CD4-positive, CD25-positive, alpha-beta regulatory T cell (primary cell): ENCODE results near the gene LRRC28. TPM values are rescaled to one million over a fixed set of nuclear protein-coding genes. Genes with fewer than 3 reads are reported as not detected.

Source experiments
- ATAC-seq, 2 donors: fragments of 150-1000 bp; cut with Tn5 transposase; one replicate each; pipeline ENCODE4 v1.10.0; 2021; ENCODE audit warnings: low read depth in 2 of 2, moderate number of reproducible peaks in 2 of 2, moderate library complexity in 1 of 2
- DNase-seq, 3 donors: peaks; one replicate each; pipeline versions ENCODE4 v3.0.0 to v3.0.0-alpha.2; 2012 to 2022; ENCODE audit warnings: mixed read lengths in 1 of 3
- H3K27ac ChIP-seq: one replicate; pipeline ENCODE4 v1.7.0; 2013; ENCODE audit warnings: mild to moderate bottlenecking, low read length; ENCODE audit not compliant: insufficient read depth, poor library complexity, severe bottlenecking
- H3K27me3 ChIP-seq: one replicate; pipeline ENCODE4 v1.7.0; 2013; ENCODE audit warnings: low read length; ENCODE audit not compliant: control insufficient read depth, insufficient read depth
- H3K36me3 ChIP-seq: one replicate; pipeline ENCODE4 v1.7.0; 2013; ENCODE audit warnings: mild to moderate bottlenecking, low read length, moderate library complexity; ENCODE audit not compliant: control insufficient read depth, insufficient read depth
- H3K4me1 ChIP-seq: 2 replicates; pipeline ENCODE4 v1.7.0; 2013; ENCODE audit warnings: mild to moderate bottlenecking, low read length; ENCODE audit not compliant: insufficient read depth, control insufficient read depth, poor library complexity, severe bottlenecking
- H3K4me3 ChIP-seq: one replicate; pipeline ENCODE4 v1.7.0; 2013; ENCODE audit warnings: low read depth, mild to moderate bottlenecking, low read length, moderate library complexity
- H3K9me3 ChIP-seq, 2 experiments: 1 replicate in 1 of 2; 2 replicates in 1 of 2; pipeline ENCODE4 v1.7.0; 2013; ENCODE audit warnings: low read length in 2 of 2, mild to moderate bottlenecking in 1 of 2, moderate library complexity in 1 of 2; ENCODE audit not compliant: control insufficient read depth in 2 of 2
- H3K27ac Mint-ChIP-seq, 3 donors: one replicate each; pipeline ENCODE4 v1.8.0; 2020 to 2022; ENCODE audit warnings: mild to moderate bottlenecking in 3 of 3, mixed read lengths in 3 of 3, moderate library complexity in 2 of 3
- H3K27me3 Mint-ChIP-seq: one replicate; pipeline ENCODE4 v1.8.0; 2022; ENCODE audit warnings: mild to moderate bottlenecking, mixed read lengths
- H3K36me3 Mint-ChIP-seq: one replicate; pipeline ENCODE4 v1.8.0; 2020; ENCODE audit warnings: mixed read lengths
- H3K4me1 Mint-ChIP-seq, 4 donors: one replicate each; pipeline ENCODE4 v1.8.0; 2020 to 2022; ENCODE audit warnings: mixed read lengths in 4 of 4, mild to moderate bottlenecking in 1 of 4
- H3K4me3 Mint-ChIP-seq, 4 donors: one replicate each; pipeline ENCODE4 v1.8.0; 2020 to 2022; ENCODE audit warnings: mild to moderate bottlenecking in 4 of 4, mixed read lengths in 4 of 4, moderate library complexity in 3 of 4
- H3K9me3 Mint-ChIP-seq, 7 donors: one replicate each; pipeline ENCODE4 v1.8.0; 2020 to 2022; ENCODE audit warnings: mixed read lengths in 7 of 7, mild to moderate bottlenecking in 3 of 7, moderate library complexity in 2 of 7
- polyA plus RNA-seq, 4 donors: library from polyadenylated mRNA; unstranded; fragments of 300-500 nt; fragmentation: Illumina TruSeq; gene quantifications; one replicate each; pipeline ENCODE4 v1.2.3, GENCODE V29; 2021
- total RNA-seq: library from RNA; stranded (reverse); gene quantifications from one replicate; pipeline ENCODE4 v1.2.3, GENCODE V29; 2022

Gene LRRC28
- total and polyA plus RNA-seq, 5 donors from 2014 or later = 12.5 to 43.3 (median 29.3) TPM

- Histone ChIP-seq H3K4me3 (no peak overlapping the region), H3K4me1 (no peaks in the 10 kb centered on the region), H3K27ac (no peak overlapping the region), H3K9me3 (no peaks in the 10 kb centered on the region), H3K27me3 (no peaks in the 10 kb centered on the region), H3K36me3 (no peaks in the 10 kb centered on the region)
- no peaks in the 10 kb centered on the region for H3K36me3 Mint-ChIP-seq
- H3K4me3 Mint-ChIP-seq = no peak overlapping the region
- H3K27ac Mint-ChIP-seq = no peak overlapping the region
- ATAC-seq (no peak), DNase-seq (no peak)
- H3K9me3 Mint-ChIP-seq = no peaks in the 10 kb centered on the region
- peaks cover 0 to 4% (median 0%) of the 10 kb centered on the region in 4 donors for H3K4me1 Mint-ChIP-seq
- H3K27me3 Mint-ChIP-seq = no peaks in the 10 kb centered on the region
Observed at GRCh38 chr15:99414755-99415731, 163.8 kb downstream of the LRRC28 start.

GRCh38 chr15:99416191-99417188 is 165.2 kb downstream of the LRRC28 start:
- no peak overlapping the region for H3K4me3 Mint-ChIP-seq
- ATAC-seq (no peak), DNase-seq (no peak)
- peaks cover 6 to 13% (median 8%) of the 10 kb centered on the region in 4 donors for H3K4me1 Mint-ChIP-seq
- no peak overlapping the region for H3K27ac Mint-ChIP-seq
- Histone ChIP-seq H3K27me3 (no peaks in the 10 kb centered on the region), H3K9me3 (no peaks in the 10 kb centered on the region), H3K4me1 (peaks cover 4% of the 10 kb centered on the region), H3K4me3 (no peak overlapping the region), H3K36me3 (no peaks in the 10 kb centered on the region), H3K27ac (no peak overlapping the region)
- peaks cover 3% of the 10 kb centered on the region for H3K36me3 Mint-ChIP-seq
- H3K27me3 Mint-ChIP-seq = no peaks in the 10 kb centered on the region
- no peaks in the 10 kb centered on the region for H3K9me3 Mint-ChIP-seq

GRCh38 chr15:99421172-99421656 is 169.9 kb downstream of the LRRC28 start:
- Mint-ChIP-seq H3K4me1 (peaks cover 7 to 56% (median 22%) of the 10 kb centered on the region in 4 donors), H3K27ac (peak overlapping the region; percentile 64 to 89 (median 88)), H3K9me3 (peaks cover 0 to 5% (median 0%) of the 10 kb centered on the region in 7 donors), H3K36me3 (peaks cover 3% of the 10 kb centered on the region), H3K4me3 (peak overlapping the region; percentile 1 to 73 (median 64)), H3K27me3 (no peaks in the 10 kb centered on the region)
- no peaks in the 10 kb centered on the region for H3K36me3 ChIP-seq
- H3K9me3 ChIP-seq = no peaks in the 10 kb centered on the region
- H3K27me3 ChIP-seq = no peaks in the 10 kb centered on the region
- no peak overlapping the region for H3K27ac ChIP-seq
- peak; percentile 53 to 73 for ATAC-seq
- H3K4me3 ChIP-seq = peak overlapping the region; percentile 15
- peaks cover 36% of the 10 kb centered on the region for H3K4me1 ChIP-seq
- peak in 2 of 3 donors; percentile 43 to 80 for DNase-seq

- DNase-seq (no peak), ATAC-seq (no peak)
- H3K4me1 Mint-ChIP-seq = peaks cover 7 to 61% (median 22%) of the 10 kb centered on the region in 4 donors
- Histone ChIP-seq H3K27me3 (no peaks in the 10 kb centered on the region), H3K4me3 (peak overlapping the region; percentile 15), H3K9me3 (no peaks in the 10 kb centered on the region), H3K36me3 (no peaks in the 10 kb centered on the region), H3K27ac (no peak overlapping the region), H3K4me1 (peaks cover 36% of the 10 kb centered on the region)
- peak overlapping the region in 3 of 4 donors; percentile 1 to 68 (median 61) for H3K4me3 Mint-ChIP-seq
- H3K27ac Mint-ChIP-seq = peak overlapping the region; percentile 9 to 89 (median 69)
- peaks cover 3% of the 10 kb centered on the region for H3K36me3 Mint-ChIP-seq
- no peaks in the 10 kb centered on the region for H3K27me3 Mint-ChIP-seq
- peaks cover 0 to 5% (median 0%) of the 10 kb centered on the region in 7 donors for H3K9me3 Mint-ChIP-seq
Observed at GRCh38 chr15:99421758-99422157, 170.5 kb downstream of the LRRC28 start.

GRCh38 chr15:99423186-99424130 is 172.2 kb downstream of the LRRC28 start:
- ATAC-seq (no peak), DNase-seq (no peak)
- Mint-ChIP-seq H3K9me3 (peaks cover 0 to 5% (median 0%) of the 10 kb centered on the region in 7 donors), H3K27me3 (no peaks in the 10 kb centered on the region), H3K4me3 (peak overlapping the region in 1 of 4 donors; percentile 63), H3K36me3 (peaks cover 3% of the 10 kb centered on the region), H3K27ac (peak overlapping the region; percentile 65 to 91 (median 90)), H3K4me1 (peaks cover 7 to 69% (median 24%) of the 10 kb centered on the region in 4 donors)
- Histone ChIP-seq H3K9me3 (no peaks in the 10 kb centered on the region), H3K4me1 (peaks cover 36% of the 10 kb centered on the region), H3K27me3 (no peaks in the 10 kb centered on the region), H3K27ac (no peak overlapping the region), H3K36me3 (no peaks in the 10 kb centered on the region), H3K4me3 (no peak overlapping the region)

- Mint-ChIP-seq H3K4me3 (peak overlapping the region in 2 of 4 donors; percentile 8 to 62), H3K27me3 (no peaks in the 10 kb centered on the region), H3K4me1 (peaks cover 10 to 69% (median 24%) of the 10 kb centered on the region in 4 donors), H3K9me3 (peaks cover 0 to 5% (median 0%) of the 10 kb centered on the region in 7 donors), H3K36me3 (peaks cover 3% of the 10 kb centered on the region), H3K27ac (peak overlapping the region; percentile 65 to 95 (median 91))
- Histone ChIP-seq H3K36me3 (no peaks in the 10 kb centered on the region), H3K27ac (no peak overlapping the region), H3K27me3 (no peaks in the 10 kb centered on the region), H3K4me1 (peaks cover 36% of the 10 kb centered on the region), H3K4me3 (no peak overlapping the region), H3K9me3 (no peaks in the 10 kb centered on the region)
- ATAC-seq = no peak
- no peak for DNase-seq
Observed at GRCh38 chr15:99424131-99424571, 172.9 kb downstream of the LRRC28 start.
